GM12873 (cell line): ENCODE data around the gene RGS6.

Source experiments
- TF ChIP-seq, protein P1 (sequence below): IDR thresholded peaks from 2 replicates; pipeline ENCODE4 v1.5.1; 2012; ENCODE audit warnings: low read depth, mild to moderate bottlenecking, moderate library complexity, low read length, control low read depth; ENCODE audit not compliant: insufficient read depth; ENCODE audit errors: missing control alignments

RGS6 gene

DNA sequence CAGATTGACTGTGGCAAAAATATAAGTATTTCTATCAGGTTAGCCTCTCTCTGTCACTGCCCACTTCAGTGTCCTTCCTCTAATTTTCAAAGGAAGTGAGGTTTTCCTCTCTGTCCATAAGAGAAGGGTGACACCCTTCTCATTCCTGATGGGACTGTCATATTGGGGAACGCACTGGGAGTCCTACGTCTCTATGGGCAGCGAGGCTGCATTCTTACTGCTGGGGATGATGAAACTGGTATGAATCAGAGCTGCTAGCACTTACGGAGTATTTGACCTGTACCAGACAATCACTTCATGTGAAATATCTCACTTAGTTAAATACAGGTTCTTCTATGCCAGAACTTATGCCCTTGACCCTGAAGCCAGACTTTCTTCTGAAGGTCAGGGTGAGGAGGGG is 525.4 kb downstream of the RGS6 start:
- TF ChIP-seq, protein P1, sequence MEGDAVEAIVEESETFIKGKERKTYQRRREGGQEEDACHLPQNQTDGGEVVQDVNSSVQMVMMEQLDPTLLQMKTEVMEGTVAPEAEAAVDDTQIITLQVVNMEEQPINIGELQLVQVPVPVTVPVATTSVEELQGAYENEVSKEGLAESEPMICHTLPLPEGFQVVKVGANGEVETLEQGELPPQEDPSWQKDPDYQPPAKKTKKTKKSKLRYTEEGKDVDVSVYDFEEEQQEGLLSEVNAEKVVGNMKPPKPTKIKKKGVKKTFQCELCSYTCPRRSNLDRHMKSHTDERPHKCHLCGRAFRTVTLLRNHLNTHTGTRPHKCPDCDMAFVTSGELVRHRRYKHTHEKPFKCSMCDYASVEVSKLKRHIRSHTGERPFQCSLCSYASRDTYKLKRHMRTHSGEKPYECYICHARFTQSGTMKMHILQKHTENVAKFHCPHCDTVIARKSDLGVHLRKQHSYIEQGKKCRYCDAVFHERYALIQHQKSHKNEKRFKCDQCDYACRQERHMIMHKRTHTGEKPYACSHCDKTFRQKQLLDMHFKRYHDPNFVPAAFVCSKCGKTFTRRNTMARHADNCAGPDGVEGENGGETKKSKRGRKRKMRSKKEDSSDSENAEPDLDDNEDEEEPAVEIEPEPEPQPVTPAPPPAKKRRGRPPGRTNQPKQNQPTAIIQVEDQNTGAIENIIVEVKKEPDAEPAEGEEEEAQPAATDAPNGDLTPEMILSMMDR, result no peak

DNA sequence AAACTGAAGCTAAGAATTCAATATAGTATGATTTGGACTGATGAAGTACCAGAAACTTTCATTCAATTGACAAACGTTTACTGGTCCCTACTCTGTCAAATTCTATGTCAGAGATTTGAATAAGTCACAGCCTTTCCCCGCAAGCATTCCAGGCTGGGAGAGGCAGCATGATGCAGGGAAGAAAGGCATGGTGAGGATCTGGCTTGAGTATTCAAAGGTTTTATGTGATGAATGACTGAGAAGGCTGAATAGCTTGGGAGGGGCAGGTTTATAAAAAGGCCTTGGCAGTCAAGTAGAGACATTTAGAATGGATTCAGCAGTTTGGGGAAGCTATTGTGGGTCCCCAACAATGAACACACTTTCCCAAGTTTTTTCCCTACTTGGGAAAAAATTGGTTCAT is 529.8 kb downstream of the RGS6 start:
- TF ChIP-seq, protein P1, result no peak

DNA sequence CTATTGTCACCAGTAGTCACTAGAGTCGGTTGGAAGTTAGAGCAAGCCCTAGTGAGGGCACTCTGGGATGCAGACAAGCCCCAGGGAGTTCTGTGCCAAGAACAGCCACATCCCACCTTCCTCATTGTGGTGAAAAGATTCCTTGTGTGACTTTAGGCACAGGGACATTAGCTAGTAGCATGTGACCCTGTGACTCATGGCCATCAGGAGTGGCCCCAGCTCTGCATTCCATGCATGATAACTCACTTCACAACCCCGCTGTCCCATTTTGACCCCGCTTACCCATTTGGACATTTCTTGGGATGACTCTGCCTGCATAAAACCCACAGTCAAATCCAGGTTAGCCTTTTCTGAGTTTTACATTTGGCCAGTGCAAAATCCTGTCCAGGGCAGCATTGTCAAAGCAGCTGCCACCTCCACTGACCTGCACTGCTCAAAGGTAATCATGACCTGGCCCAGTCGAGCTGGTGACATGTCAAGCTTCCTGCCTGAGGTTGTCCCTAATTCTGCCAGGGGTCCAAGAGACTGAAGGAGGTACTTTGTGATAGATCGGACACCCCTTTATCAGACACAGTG is 531.1 kb downstream of the RGS6 start:
- TF ChIP-seq, protein P1, result no peak

DNA sequence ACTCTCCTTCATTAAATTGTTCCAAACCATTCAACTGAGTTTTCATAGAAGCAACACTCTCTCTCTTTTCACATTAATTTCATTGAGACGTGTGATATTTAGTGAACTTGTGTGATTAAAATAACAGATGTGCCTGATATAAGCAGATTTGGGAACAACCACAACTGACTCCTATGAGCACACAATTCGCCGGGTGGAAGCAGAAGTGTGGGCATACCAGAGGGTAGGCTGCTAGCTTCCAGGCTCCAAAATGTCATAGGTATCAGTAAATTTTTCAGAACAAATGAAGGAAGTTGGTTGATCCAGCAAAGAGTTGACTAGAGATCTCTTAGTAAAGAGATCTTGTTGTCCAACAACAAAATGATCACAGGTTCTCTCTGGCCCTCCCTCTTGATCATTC is 532.0 kb downstream of the RGS6 start:
- TF ChIP-seq, protein P1, result no peak

DNA sequence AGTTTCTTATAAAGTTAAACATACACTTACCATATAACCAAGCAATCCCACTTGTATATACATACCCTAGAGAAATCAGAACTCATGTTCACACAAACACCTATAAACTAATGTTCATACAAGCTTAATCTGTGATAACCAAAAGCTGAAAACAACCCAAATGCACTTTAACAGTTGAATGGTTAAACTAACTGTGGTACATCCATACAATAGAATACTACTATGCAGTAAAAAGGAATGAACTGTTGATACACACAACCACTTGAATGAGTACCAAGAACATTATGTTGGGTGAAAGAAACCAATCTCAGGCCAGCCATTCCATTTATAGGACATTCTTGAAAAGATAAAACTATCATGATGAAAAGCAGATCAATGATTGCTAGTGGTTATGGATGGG is 534.1 kb downstream of the RGS6 start:
- TF ChIP-seq, protein P1, result no peak

DNA sequence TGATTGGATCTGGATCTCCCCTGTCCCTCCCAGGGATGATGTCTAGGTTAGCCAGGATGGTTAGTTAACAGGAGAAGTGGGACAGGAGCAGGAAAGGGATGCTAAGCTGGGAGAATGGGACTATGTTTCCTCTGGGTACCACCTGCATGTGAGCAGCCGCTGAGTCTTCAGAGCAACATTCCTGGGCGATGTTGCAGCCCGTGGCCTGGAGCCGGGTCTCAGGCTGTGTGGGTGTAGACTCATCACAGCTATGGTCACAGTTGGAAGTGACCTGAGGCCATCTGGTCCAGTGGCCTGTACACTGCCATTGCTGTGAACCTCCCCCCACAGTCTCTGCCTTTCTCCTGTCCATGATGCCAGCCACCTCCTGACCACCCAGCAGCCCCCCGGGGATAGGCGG is 539.1 kb downstream of the RGS6 start:
- TF ChIP-seq, protein P1, result no peak

DNA sequence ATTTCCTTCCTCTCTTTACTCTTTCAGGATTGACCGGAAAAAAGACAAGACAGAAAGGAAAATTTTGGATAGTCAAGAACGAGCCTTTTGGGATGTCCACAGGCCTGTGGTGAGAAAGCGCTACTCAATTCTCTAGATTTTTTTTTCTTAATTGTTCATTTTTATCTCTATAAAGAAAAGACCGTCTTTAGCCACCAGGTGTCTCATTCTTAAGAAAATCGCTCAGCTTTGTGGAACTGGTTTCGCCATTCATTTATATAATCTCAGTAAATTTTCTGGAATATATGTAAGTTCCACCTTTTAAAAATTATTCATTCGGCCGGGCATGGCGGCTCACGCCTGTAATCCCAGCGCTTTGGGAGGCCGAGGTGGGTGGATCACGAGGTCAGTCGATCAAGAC is 540.6 kb downstream of the RGS6 start:
- TF ChIP-seq, protein P1, result peak; percentile 21
